Gastroesophageal sphincter (tissue), 4 donors: Measurements from ENCODE around the gene BACH2. TPM values are rescaled to one million over a fixed set of nuclear protein-coding genes. Genes with fewer than 3 reads are reported as not detected.

ENCODE experiments used
- ATAC-seq: fragments of 150-250 bp; one replicate; pipeline ENCODE4 v1.9.1; 2016; ENCODE audit warnings: mild to moderate bottlenecking, moderate library complexity
- H3K27ac ChIP-seq, 4 donors: fragments of 200-600 bp; sonication (generic) in 3 of 4; 1 replicate in 3 of 4; 2 replicates in 1 of 4; pipeline ENCODE4 v1.5.1; 2016 to 2019
- H3K27me3 ChIP-seq: fragments of 200-600 bp; sonication (generic); one replicate; pipeline ENCODE4 v1.5.1; 2019
- H3K36me3 ChIP-seq, 2 donors: fragments of 200-600 bp; sonication (generic); one replicate each; pipeline ENCODE4 v1.5.1; 2019; ENCODE audit warnings: control low read depth in 1 of 2
- H3K4me1 ChIP-seq, 3 donors: fragments of 200-600 bp; sonication (generic); 1 replicate in 2 of 3; 2 replicates in 1 of 3; pipeline ENCODE4 v1.5.1; 2016 to 2019; ENCODE audit warnings: control low read depth in 2 of 3
- H3K4me3 ChIP-seq, 2 donors: fragments of 200-600 bp; sonication (generic); one replicate each; pipeline ENCODE4 v1.5.1; 2019; ENCODE audit warnings: mild to moderate bottlenecking in 1 of 2, moderate library complexity in 1 of 2
- H3K9me3 ChIP-seq, 3 donors: fragments of 200-600 bp; sonication (generic); one replicate each; pipeline ENCODE4 v1.5.1; 2017 to 2019; ENCODE audit warnings: control low read depth in 2 of 3
- EP300 ChIP-seq: sonication (generic); formaldehyde crosslinking; IDR thresholded peaks from one replicate; pipeline ENCODE4 v1.6.1; 2017; ENCODE audit warnings: antibody characterized with exemption, mild to moderate bottlenecking
- POLR2A ChIP-seq, 2 donors: fragments of 450-650 bp; IDR thresholded peaks; one replicate each; pipeline ENCODE4 v1.6.1; 2017; ENCODE audit warnings: antibody characterized with exemption in 2 of 2, mild to moderate bottlenecking in 2 of 2, moderate library complexity in 1 of 2
- POLR2AphosphoS5 ChIP-seq: sonication (generic); formaldehyde crosslinking; IDR thresholded peaks from one replicate; pipeline ENCODE4 v1.6.1; 2017; ENCODE audit warnings: antibody characterized with exemption
- WGBS, 2 donors: methylation state at CpG; one replicate each; pipeline ENCODE4 v1.1.5; 2018; ENCODE audit warnings: low coverage in 1 of 2; 5-methylcytosine and 5-hydroxymethylcytosine counted together
- total RNA-seq, 4 donors: library from RNA; depleted of rRNA; stranded (reverse); fragments of >200 nt; gene quantifications; one replicate each; pipeline ENCODE4 v1.1.0, GENCODE V29; 2016
- TF ChIP-seq, protein P1 (sequence below), 4 experiments: fragments of 200-600 bp in 2 of 4; fragments of 450-650 bp in 2 of 4; sonication (generic) in 1 of 4; IDR thresholded peaks; one replicate each; pipeline ENCODE4 v1.5.1; 2017 to 2019; ENCODE audit warnings: antibody characterized with exemption in 4 of 4, mild to moderate bottlenecking in 2 of 4, moderate library complexity in 2 of 4

Gene BACH2
- total RNA-seq, 4 donors from 2014 or later: 3.5 to 10.4 (median 3.9) TPM

DNA sequence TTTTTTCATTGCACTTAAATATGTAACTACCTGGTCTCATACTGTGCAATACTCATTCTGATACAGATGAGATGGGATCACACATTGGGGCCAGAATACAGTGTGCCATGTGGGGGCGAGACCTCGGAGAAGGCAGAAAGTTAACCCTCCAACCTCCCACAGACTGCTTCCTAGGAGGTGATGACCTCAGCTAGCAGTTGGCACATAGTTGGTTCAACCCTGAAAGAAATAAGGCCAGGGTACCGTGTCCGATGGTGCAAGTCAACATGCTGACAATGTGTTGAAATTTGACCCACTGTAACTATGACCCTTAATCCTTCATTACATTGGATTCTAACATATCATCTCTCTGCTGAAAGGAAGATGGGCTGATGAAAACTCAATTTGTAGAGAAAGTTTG, 340.5 kb downstream of the BACH2 start:
- ATAC-seq: no peak
- 86 to 90% methylated on average over 2 to 4 of the region's 4 CpGs for WGBS, 2 donors
- Histone ChIP-seq H3K27me3 (no peaks in the 10 kb centered on the region), H3K27ac (no peak overlapping the region), H3K9me3 (no peaks in the 10 kb centered on the region), H3K4me3 (no peak overlapping the region), H3K4me1 (no peaks in the 10 kb centered on the region), H3K36me3 (peaks cover 0 to 1% of the 10 kb centered on the region in 2 donors)
- TF ChIP-seq EP300 (no peak), POLR2A (IDR thresholded peaks at IDR 0.05) (no peak), POLR2AphosphoS5 (no peak)
- TF ChIP-seq, protein P1, sequence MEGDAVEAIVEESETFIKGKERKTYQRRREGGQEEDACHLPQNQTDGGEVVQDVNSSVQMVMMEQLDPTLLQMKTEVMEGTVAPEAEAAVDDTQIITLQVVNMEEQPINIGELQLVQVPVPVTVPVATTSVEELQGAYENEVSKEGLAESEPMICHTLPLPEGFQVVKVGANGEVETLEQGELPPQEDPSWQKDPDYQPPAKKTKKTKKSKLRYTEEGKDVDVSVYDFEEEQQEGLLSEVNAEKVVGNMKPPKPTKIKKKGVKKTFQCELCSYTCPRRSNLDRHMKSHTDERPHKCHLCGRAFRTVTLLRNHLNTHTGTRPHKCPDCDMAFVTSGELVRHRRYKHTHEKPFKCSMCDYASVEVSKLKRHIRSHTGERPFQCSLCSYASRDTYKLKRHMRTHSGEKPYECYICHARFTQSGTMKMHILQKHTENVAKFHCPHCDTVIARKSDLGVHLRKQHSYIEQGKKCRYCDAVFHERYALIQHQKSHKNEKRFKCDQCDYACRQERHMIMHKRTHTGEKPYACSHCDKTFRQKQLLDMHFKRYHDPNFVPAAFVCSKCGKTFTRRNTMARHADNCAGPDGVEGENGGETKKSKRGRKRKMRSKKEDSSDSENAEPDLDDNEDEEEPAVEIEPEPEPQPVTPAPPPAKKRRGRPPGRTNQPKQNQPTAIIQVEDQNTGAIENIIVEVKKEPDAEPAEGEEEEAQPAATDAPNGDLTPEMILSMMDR (IDR thresholded peaks at IDR 0.05): no peak

DNA sequence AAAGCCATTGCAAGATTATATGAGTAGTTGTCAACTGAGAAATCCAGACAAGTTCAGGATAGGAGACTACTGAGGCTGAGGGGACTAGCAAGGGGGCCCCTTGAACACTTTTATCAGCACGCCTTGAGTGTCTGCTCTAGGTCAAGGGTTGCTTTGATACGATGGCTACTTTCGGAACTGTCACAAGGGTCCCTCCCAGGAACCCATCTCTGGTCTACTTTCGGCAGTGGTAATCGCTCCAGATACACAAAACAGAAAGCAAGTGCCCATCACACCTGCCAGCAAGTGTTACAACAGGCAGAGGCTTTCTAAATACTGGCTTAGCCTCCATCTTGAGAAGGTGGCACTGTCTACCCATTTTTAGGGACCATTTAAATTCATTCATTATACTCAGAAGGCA, 341.3 kb downstream of the BACH2 start:
- H3K4me1 ChIP-seq: no peaks in the 10 kb centered on the region
- no peak overlapping the region for H3K27ac ChIP-seq
- H3K36me3 ChIP-seq: peaks cover 0 to 9% of the 10 kb centered on the region in 2 donors
- H3K27me3 ChIP-seq: no peaks in the 10 kb centered on the region
- no peak overlapping the region for H3K4me3 ChIP-seq
- WGBS, 2 donors: 100% methylated on average over 2 of the region's 5 CpGs; no CpG with 5 or more reads in 1 of the 2 donors
- H3K9me3 ChIP-seq: no peaks in the 10 kb centered on the region
- TF ChIP-seq, protein P1 (IDR thresholded peaks at IDR 0.05): no peak
- TF ChIP-seq POLR2AphosphoS5: no peak
- ATAC-seq: no peak

DNA sequence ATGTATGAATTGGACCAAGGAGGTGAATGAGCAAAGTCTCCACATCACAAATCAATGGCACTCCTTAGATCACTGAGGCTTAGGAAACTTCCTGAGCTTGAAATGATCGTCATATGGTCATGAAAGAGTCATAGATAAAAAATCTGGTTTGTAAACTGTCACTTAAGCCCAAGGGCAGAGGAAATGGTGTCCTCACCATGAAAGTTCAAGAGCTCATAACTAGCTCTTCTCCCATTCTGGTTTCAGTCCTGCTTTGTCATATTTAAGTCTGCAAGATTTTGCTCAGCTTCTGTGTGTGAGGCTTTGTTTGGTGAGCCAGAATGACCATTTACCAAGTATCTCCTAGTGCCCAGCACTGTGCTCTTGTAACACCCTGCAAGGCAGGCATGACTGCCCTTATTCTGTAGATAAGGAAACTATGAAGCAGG, 341.9 kb downstream of the BACH2 start:
- TF ChIP-seq, protein P1 (IDR thresholded peaks at IDR 0.05): no peak
- TF ChIP-seq POLR2AphosphoS5 (no peak), EP300 (no peak), POLR2A (IDR thresholded peaks at IDR 0.05) (no peak)
- Histone ChIP-seq H3K4me3 (no peak overlapping the region), H3K36me3 (peaks cover 0 to 16% of the 10 kb centered on the region in 2 donors), H3K9me3 (no peaks in the 10 kb centered on the region), H3K4me1 (no peaks in the 10 kb centered on the region), H3K27ac (no peak overlapping the region), H3K27me3 (no peaks in the 10 kb centered on the region)
- WGBS, 2 donors: 80 to 88% methylated on average over 1 of the region's 1 CpG
- no peak for ATAC-seq

DNA sequence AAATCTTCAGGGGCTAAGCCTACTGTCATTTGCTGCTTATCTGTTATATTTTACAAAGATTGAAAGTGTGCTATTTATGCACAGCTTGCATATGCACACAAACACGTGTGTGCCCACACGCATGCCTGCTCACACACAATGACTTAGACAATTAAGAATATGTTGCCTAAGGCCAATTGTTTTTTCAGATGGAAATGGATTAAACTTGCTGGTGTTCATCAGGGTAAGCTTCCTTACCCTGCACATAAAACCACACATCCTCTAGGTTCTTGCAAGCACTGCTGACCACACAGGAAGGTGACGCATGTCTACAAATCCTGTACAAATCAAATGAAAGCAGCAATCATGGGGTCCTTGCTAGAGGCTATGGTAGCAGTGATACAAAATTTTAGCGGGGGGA, 344.0 kb downstream of the BACH2 start:
- Histone ChIP-seq H3K4me3 (no peak overlapping the region), H3K27me3 (no peaks in the 10 kb centered on the region), H3K4me1 (no peaks in the 10 kb centered on the region), H3K9me3 (no peaks in the 10 kb centered on the region), H3K36me3 (peaks cover 0 to 20% of the 10 kb centered on the region in 2 donors), H3K27ac (no peak overlapping the region)
- no peak for ATAC-seq
- 76 to 84% methylated on average over 3 to 4 of the region's 4 CpGs for WGBS, 2 donors
- TF ChIP-seq EP300 (no peak), POLR2AphosphoS5 (no peak), POLR2A (IDR thresholded peaks at IDR 0.05) (no peak)
- TF ChIP-seq, protein P1 (IDR thresholded peaks at IDR 0.05): no peak

DNA sequence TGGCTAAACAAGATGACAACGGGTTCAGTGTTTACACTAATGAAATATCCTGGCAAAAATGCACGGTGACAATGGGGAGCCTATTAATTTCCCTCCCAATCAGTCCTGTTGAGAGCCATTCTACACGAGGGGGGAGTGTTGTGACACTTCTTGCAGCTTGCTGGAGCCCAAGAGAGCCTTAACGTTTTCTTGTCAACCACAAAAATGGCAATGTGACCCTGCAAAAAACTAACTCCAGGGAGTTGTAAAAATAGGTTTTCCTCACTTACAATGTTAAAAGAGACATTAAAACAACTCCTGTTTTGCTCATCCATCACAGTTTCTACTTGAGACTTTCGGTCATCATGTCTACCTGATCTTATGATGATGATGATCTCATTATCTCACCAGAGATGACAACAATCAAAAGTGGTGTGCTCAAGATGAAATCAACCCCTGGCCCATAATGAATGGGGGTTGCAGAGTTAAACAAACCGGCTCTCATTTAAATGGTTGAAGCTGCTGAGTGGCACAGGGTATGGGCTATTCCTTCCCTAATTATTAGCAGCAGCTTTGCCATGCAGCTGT, 344.5 kb downstream of the BACH2 start:
- Histone ChIP-seq H3K36me3 (peaks cover 0 to 20% of the 10 kb centered on the region in 2 donors), H3K4me3 (no peak overlapping the region), H3K27ac (no peak overlapping the region), H3K27me3 (no peaks in the 10 kb centered on the region), H3K4me1 (no peaks in the 10 kb centered on the region), H3K9me3 (no peaks in the 10 kb centered on the region)
- WGBS, 2 donors: 46 to 59% methylated on average over 6 of the region's 6 CpGs
- TF ChIP-seq, protein P1 (IDR thresholded peaks at IDR 0.05): no peak
- TF ChIP-seq POLR2A (IDR thresholded peaks at IDR 0.05): no peak
- TF ChIP-seq EP300: no peak
- TF ChIP-seq POLR2AphosphoS5: no peak
- no peak for ATAC-seq
